Activated naive CD4-positive, alpha-beta T cell (primary cell): ENCODE results near the gene RALGPS1.
"Not testable (repeated sequence)": the region's sequence is repeated elsewhere in the genome, so short reads cannot be mapped to it uniquely, and the experiment has no call there.

Source experiments
- DNase-seq, 4 experiments: peaks; one replicate each; lab custom pipeline; 2025; lab: John Stamatoyannopoulos, UW

Gene RALGPS1

GRCh38 chr9:126989847-126990842 is 75.6 kb downstream of the RALGPS1 start:
- DNase-seq, result no peak

GRCh38 chr9:126991183-126991582 is 76.6 kb downstream of the RALGPS1 start:
- DNase-seq, result no peak

GRCh38 chr9:126992427-126992826 is 77.8 kb downstream of the RALGPS1 start:
- no peak for DNase-seq

- DNase-seq, result no peak
Measured at GRCh38 chr9:126999315-127000068, 84.9 kb downstream of the RALGPS1 start.

- DNase-seq, result peak in 2 of 4 experiments; percentile 29 to 47
Measured at GRCh38 chr9:127004946-127005769, 90.6 kb downstream of the RALGPS1 start.

GRCh38 chr9:127005770-127006314 is 91.3 kb downstream of the RALGPS1 start:
- DNase-seq, result no peak

- DNase-seq, result no peak
Measured at GRCh38 chr9:127007638-127008037, 93.1 kb downstream of the RALGPS1 start.

- DNase-seq, result no peak
Measured at GRCh38 chr9:127008076-127008475, 93.5 kb downstream of the RALGPS1 start.

- no peak for DNase-seq
Measured at GRCh38 chr9:127011772-127012171, 97.2 kb downstream of the RALGPS1 start.

GRCh38 chr9:127012250-127012649 is 97.7 kb downstream of the RALGPS1 start:
- no peak for DNase-seq

- DNase-seq, result no peak
Measured at GRCh38 chr9:127013597-127013996, 99.0 kb downstream of the RALGPS1 start.

GRCh38 chr9:127014216-127014909 is 99.8 kb downstream of the RALGPS1 start:
- no peak for DNase-seq

GRCh38 chr9:127014910-127015540 is 100.4 kb downstream of the RALGPS1 start:
- no peak for DNase-seq

- no peak for DNase-seq
Measured at GRCh38 chr9:127015921-127016512, 101.4 kb downstream of the RALGPS1 start.

- DNase-seq, result not testable (repeated sequence)
Measured at GRCh38 chr9:127017979-127018378, 103.4 kb downstream of the RALGPS1 start.

- no peak for DNase-seq
Measured at GRCh38 chr9:127018935-127019334, 104.4 kb downstream of the RALGPS1 start.

GRCh38 chr9:127020036-127020801 is 105.6 kb downstream of the RALGPS1 start:
- DNase-seq, result no peak

GRCh38 chr9:127020802-127021078 is 106.2 kb downstream of the RALGPS1 start:
- DNase-seq, result no peak

- no peak for DNase-seq
Measured at GRCh38 chr9:127021664-127022363, 107.2 kb downstream of the RALGPS1 start.
